Suprapubic skin (tissue), 4 donors: ENCODE results near the gene TAOK2. TPM values are rescaled to one million over a fixed set of nuclear protein-coding genes. Genes with fewer than 3 reads are reported as not detected.
A peak's percentile ranks its signal among the peaks of the same experiment; 100 is the strongest.
"Not testable (repeated sequence)": the region's sequence is repeated elsewhere in the genome, so short reads cannot be mapped to it uniquely, and the experiment has no call there.

Source experiments
- DNase-seq, 2 donors: peaks; one replicate each; pipeline ENCODE4 v3.0.0-alpha.2; 2019; ENCODE audit warnings: low spot score in 2 of 2
- H3K27ac ChIP-seq: fragments of 200-600 bp; sonication (generic); one replicate; pipeline ENCODE4 v1.5.1; 2019
- H3K27me3 ChIP-seq: fragments of 200-600 bp; sonication (generic); one replicate; pipeline ENCODE4 v1.5.1; 2019
- H3K36me3 ChIP-seq: fragments of 200-600 bp; sonication (generic); one replicate; pipeline ENCODE4 v1.5.1; 2019
- H3K4me1 ChIP-seq: fragments of 200-600 bp; sonication (generic); one replicate; pipeline ENCODE4 v1.5.1; 2019
- H3K4me3 ChIP-seq: fragments of 200-600 bp; sonication (generic); one replicate; pipeline ENCODE4 v1.5.1; 2019; ENCODE audit warnings: mild to moderate bottlenecking
- H3K9me3 ChIP-seq: fragments of 200-600 bp; sonication (generic); one replicate; pipeline ENCODE4 v1.5.1; 2019
- EP300 ChIP-seq: sonication (generic); formaldehyde crosslinking; IDR thresholded peaks from one replicate; pipeline ENCODE4 v1.6.1; 2017; ENCODE audit warnings: antibody characterized with exemption
- POLR2A ChIP-seq, 2 donors: fragments of 450-650 bp; IDR thresholded peaks; one replicate each; pipeline ENCODE4 v1.6.1; 2017; ENCODE audit warnings: antibody characterized with exemption in 2 of 2, mild to moderate bottlenecking in 2 of 2, moderate library complexity in 2 of 2
- POLR2AphosphoS5 ChIP-seq, 3 donors: sonication (generic); formaldehyde crosslinking; IDR thresholded peaks; one replicate each; pipeline ENCODE4 v1.6.1; 2017; ENCODE audit warnings: antibody characterized with exemption in 3 of 3
- WGBS: methylation state at CpG from one replicate; pipeline ENCODE4 v1.1.5; 2018; 5-methylcytosine and 5-hydroxymethylcytosine counted together
- total RNA-seq, 4 donors: library from RNA; depleted of rRNA; stranded (reverse); fragments of >200 nt; gene quantifications; one replicate each; pipeline ENCODE4 v1.1.0, GENCODE V29; 2016
- TF ChIP-seq, protein P1 (sequence below), 2 donors: fragments of 200-600 bp in 1 of 2; fragments of 450-650 bp in 1 of 2; sonication (generic) in 1 of 2; IDR thresholded peaks; one replicate each; pipeline ENCODE4 v1.5.1; 2016 to 2019; ENCODE audit warnings: antibody characterized with exemption in 2 of 2, mild to moderate bottlenecking in 1 of 2, moderate library complexity in 1 of 2

TAOK2 gene
- total RNA-seq, 4 donors from 2014 or later, result 29.1 to 54.4 (median 39.1) TPM

GRCh38 chr16:30040221-30040620, 66.6 kb downstream of the TAOK2 start:
- Histone ChIP-seq H3K4me1 (peaks cover 3% of the 10 kb centered on the region), H3K9me3 (no peaks in the 10 kb centered on the region), H3K27ac (no peak overlapping the region), H3K4me3 (no peak overlapping the region), H3K36me3 (no peaks in the 10 kb centered on the region), H3K27me3 (peaks cover 3% of the 10 kb centered on the region)
- no peak for TF ChIP-seq EP300
- TF ChIP-seq, protein P1, sequence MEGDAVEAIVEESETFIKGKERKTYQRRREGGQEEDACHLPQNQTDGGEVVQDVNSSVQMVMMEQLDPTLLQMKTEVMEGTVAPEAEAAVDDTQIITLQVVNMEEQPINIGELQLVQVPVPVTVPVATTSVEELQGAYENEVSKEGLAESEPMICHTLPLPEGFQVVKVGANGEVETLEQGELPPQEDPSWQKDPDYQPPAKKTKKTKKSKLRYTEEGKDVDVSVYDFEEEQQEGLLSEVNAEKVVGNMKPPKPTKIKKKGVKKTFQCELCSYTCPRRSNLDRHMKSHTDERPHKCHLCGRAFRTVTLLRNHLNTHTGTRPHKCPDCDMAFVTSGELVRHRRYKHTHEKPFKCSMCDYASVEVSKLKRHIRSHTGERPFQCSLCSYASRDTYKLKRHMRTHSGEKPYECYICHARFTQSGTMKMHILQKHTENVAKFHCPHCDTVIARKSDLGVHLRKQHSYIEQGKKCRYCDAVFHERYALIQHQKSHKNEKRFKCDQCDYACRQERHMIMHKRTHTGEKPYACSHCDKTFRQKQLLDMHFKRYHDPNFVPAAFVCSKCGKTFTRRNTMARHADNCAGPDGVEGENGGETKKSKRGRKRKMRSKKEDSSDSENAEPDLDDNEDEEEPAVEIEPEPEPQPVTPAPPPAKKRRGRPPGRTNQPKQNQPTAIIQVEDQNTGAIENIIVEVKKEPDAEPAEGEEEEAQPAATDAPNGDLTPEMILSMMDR (IDR thresholded peaks at IDR 0.05), result no peak
- TF ChIP-seq POLR2AphosphoS5 (IDR thresholded peaks at IDR 0.05), result no peak
- TF ChIP-seq POLR2A (IDR thresholded peaks at IDR 0.05), result no peak
- DNase-seq, result no peak
- WGBS, result 81% methylated on average over 5 of the region's 5 CpGs

- not testable (repeated sequence) for H3K4me3 ChIP-seq, H3K27me3 ChIP-seq, H3K36me3 ChIP-seq, DNase-seq, H3K9me3 ChIP-seq, H3K4me1 ChIP-seq, H3K27ac ChIP-seq
- WGBS, result 87% methylated on average over 5 of the region's 5 CpGs
Observed at GRCh38 chr16:30040690-30041089, 67.0 kb downstream of the TAOK2 start.

- no peaks in the 10 kb centered on the region for H3K36me3 ChIP-seq
- no peak for DNase-seq
- 23% methylated on average over 5 of the region's 5 CpGs for WGBS
- TF ChIP-seq EP300 (no peak), POLR2A (IDR thresholded peaks at IDR 0.05) (no peak)
- TF ChIP-seq, protein P1 (IDR thresholded peaks at IDR 0.05), result peak in 1 of 2 donors; percentile 25
- peaks cover 3% of the 10 kb centered on the region for H3K4me1 ChIP-seq
- no peak overlapping the region for H3K4me3 ChIP-seq
- H3K27me3 ChIP-seq, result no peaks in the 10 kb centered on the region
- H3K27ac ChIP-seq, result no peak overlapping the region
- no peaks in the 10 kb centered on the region for H3K9me3 ChIP-seq
Observed at GRCh38 chr16:30041841-30042240, 68.2 kb downstream of the TAOK2 start.

Other genes starting within 250 kb of the TAOK2 start
- 1 to 10 TPM in 1 of 4 donors, under 1 TPM in 1, not detected in 2; 0.34 to 1.1 TPM for gene C16orf54, start 227.9 kb upstream of the TAOK2 start, total RNA-seq
- under 1 TPM in 1 of 4 donors, not detected in 3; 0.89 TPM for gene ZG16, start 195.6 kb upstream of the TAOK2 start, total RNA-seq
- 10 to 100 TPM; 42.8 to 65.7 (median 55.1) TPM for gene KIF22, start 183.1 kb upstream of the TAOK2 start, total RNA-seq
- 100 to 1,000 TPM in 3 of 4 donors, 10 to 100 TPM in 1; 98.4 to 180 (median 125) TPM for gene MAZ, start 167.3 kb upstream of the TAOK2 start, total RNA-seq
- 1 to 10 TPM in 3 of 4 donors, not detected in 1; 1.1 to 6.8 (median 3.7) TPM for gene PRRT2, start 161.7 kb upstream of the TAOK2 start, total RNA-seq
- 10 to 100 TPM; 23.3 to 35.2 (median 23.8) TPM for gene PAGR1, start 157.7 kb upstream of the TAOK2 start, total RNA-seq
- gene MVP, start 153.4 kb upstream of the TAOK2 start, total RNA-seq, result 100 to 1,000 TPM in 1 of 4 donors, 10 to 100 TPM in 3; 54.9 to 104 (median 68.1) TPM
- 100 to 1,000 TPM in 1 of 4 donors, 10 to 100 TPM in 3; 68.7 to 112 (median 96.7) TPM for gene CDIPT, start 110.6 kb upstream of the TAOK2 start, total RNA-seq
- gene SEZ6L2, start 74.3 kb upstream of the TAOK2 start, total RNA-seq, result 1 to 10 TPM in 3 of 4 donors, under 1 TPM in 1; 0.98 to 2.9 (median 1.2) TPM
- under 1 TPM in 1 of 4 donors, not detected in 3; 0.34 TPM for gene ASPHD1, start 73.4 kb upstream of the TAOK2 start, total RNA-seq
- gene KCTD13, start 47.6 kb upstream of the TAOK2 start, total RNA-seq, result 10 to 100 TPM; 20.3 to 43.9 (median 32.0) TPM
- gene TMEM219, start 11.8 kb upstream of the TAOK2 start, total RNA-seq, result 100 to 1,000 TPM in 3 of 4 donors, 10 to 100 TPM in 1; 78.0 to 109 (median 106) TPM
- gene HIRIP3, start 21.7 kb downstream of the TAOK2 start, total RNA-seq, result 10 to 100 TPM; 14.6 to 29.3 (median 21.7) TPM
- 10 to 100 TPM; 48.2 to 58.7 (median 51.0) TPM for gene INO80E, start 22.4 kb downstream of the TAOK2 start, total RNA-seq
- under 1 TPM in 1 of 4 donors, not detected in 3; 0.42 TPM for gene DOC2A, start 37.2 kb downstream of the TAOK2 start, total RNA-seq
- not detected for gene C16orf92, start 49.3 kb downstream of the TAOK2 start, total RNA-seq
- gene TLCD3B, start 57.4 kb downstream of the TAOK2 start, total RNA-seq, result 1 to 10 TPM in 1 of 4 donors, under 1 TPM in 1, not detected in 2; 0.81 to 1.4 TPM
- gene ALDOA, start 91.9 kb downstream of the TAOK2 start, total RNA-seq, result 100 to 1,000 TPM; 794 to 967 (median 870) TPM
- gene PPP4C, start 102.1 kb downstream of the TAOK2 start, total RNA-seq, result 10 to 100 TPM; 52.0 to 66.0 (median 61.2) TPM
- gene TBX6, start 118.1 kb downstream of the TAOK2 start, total RNA-seq, result 1 to 10 TPM; 2.7 to 7.6 (median 4.7) TPM
- gene YPEL3, start 122.3 kb downstream of the TAOK2 start, total RNA-seq, result 100 to 1,000 TPM; 138 to 197 (median 195) TPM
- 10 to 100 TPM in 3 of 4 donors, 1 to 10 TPM in 1; 8.7 to 40.0 (median 12.5) TPM for gene GDPD3, start 139.7 kb downstream of the TAOK2 start, total RNA-seq
- 10 to 100 TPM; 34.1 to 62.4 (median 60.1) TPM for gene MAPK3, start 149.4 kb downstream of the TAOK2 start, total RNA-seq
- 10 to 100 TPM; 14.5 to 25.3 (median 19.3) TPM for gene CORO1A, start 209.7 kb downstream of the TAOK2 start, total RNA-seq
- 100 to 1,000 TPM in 3 of 4 donors, 10 to 100 TPM in 1; 72.7 to 434 (median 197) TPM for gene BOLA2B, start 219.8 kb downstream of the TAOK2 start, total RNA-seq
- 10 to 100 TPM; 27.3 to 56.2 (median 44.9) TPM for gene SLX1A, start 220.0 kb downstream of the TAOK2 start, total RNA-seq
- gene SULT1A3, start 225.4 kb downstream of the TAOK2 start, total RNA-seq, result 10 to 100 TPM in 1 of 4 donors, 1 to 10 TPM in 2, not detected in 1; 4.8 to 24.6 (median 7.8) TPM